ENCODE measurements around the gene ANO8.

- TF ChIP-seq CTCF (IDR thresholded peaks at IDR 0.05) (no peak), POLR2A (IDR thresholded peaks at IDR 0.05) (no peak)
Measured at GRCh38 chr19:17347877-17348276, 13.2 kb upstream of the ANO8 start.

All from body of pancreas (tissue), 4 donors.